ENCODE data around the gene IGLL1.
"Not testable (repeated sequence)": the region's sequence is repeated elsewhere in the genome, so short reads cannot be mapped to it uniquely, and the experiment has no call there.

IGLL1 gene

DNA sequence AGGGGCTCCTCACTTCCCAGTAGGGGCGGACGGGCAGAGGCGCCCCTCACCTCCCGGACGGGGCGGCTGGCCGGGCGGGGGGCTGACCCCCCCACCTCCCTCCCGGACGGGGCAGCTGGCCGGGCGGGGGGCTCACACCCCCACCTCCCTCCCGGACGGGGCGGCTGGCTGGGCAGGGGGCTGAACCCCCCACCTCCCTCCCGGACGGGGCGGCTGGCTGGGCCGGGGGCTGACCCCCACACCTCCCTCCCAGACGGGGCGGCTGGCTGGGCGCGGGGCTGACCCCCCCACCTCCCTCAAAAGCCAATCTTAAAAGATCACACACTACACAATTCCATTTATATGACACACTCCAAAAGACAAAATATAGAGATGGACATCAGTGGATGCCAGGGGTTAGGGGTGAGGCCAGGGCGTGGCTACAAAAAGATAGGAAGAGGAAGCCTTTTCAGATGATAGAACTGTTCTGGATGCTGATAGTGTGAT is 19.0 kb downstream of the IGLL1 start:
- not testable (repeated sequence) for DNase-seq

DNA sequence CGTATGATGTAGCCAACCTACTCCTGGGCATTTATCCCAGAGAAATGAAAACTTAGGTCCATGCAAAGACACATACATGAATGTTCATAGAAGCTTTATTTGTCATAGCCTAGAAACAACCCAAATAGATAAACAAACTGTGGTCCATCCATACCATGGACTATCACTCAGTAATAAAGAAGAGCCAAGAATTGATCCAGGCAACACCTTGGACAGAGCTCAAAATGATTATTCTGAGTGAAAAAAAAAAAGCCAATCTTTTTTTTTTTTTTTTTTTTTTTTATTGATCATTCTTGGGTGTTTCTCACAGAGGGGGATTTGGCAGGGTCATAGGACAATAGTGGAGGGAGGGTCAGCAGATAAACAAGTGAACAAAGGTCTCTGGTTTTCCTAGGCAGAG is 19.9 kb downstream of the IGLL1 start:
- DNase-seq: not testable (repeated sequence)

DNA sequence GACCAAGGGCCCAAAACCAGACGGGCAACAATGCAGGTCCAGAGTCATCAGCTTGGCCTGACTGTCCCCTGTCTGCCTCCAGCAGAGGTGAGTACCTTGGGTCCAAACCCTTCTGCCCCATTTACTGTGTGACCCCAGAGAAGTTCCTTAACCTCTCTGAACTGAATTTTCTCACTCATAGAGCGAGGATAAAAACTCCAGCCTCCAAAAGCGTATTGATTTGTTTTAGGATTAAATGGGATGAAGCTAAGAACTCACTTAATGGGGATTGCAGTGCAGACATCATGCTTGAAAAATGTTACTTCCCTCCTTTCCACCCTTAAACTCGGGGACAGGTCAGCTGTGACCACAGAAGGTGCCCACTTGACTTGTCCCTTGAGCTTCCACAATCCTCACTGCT is 22.6 kb downstream of the IGLL1 start:
- no peak for DNase-seq

DNA sequence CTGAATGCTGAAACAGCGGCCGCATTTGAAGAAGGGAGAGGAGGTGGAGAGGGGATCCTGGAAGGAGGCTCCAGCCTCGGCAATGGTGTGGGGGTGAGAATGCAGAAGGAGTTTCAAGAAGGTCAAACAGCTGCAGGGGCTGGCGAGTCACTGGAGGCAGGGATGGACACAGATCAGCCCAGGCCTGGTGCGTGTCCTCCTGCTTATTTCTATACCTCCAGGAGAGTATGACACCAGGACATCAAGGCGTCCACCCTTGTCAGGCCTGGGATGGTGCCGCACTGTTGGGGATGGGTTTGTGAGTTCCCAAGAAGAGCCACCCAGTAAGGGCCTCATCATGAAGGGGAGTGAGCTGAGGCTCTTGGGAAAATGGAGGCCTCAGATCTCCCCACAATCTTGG is 23.1 kb downstream of the IGLL1 start:
- no peak for DNase-seq

DNA sequence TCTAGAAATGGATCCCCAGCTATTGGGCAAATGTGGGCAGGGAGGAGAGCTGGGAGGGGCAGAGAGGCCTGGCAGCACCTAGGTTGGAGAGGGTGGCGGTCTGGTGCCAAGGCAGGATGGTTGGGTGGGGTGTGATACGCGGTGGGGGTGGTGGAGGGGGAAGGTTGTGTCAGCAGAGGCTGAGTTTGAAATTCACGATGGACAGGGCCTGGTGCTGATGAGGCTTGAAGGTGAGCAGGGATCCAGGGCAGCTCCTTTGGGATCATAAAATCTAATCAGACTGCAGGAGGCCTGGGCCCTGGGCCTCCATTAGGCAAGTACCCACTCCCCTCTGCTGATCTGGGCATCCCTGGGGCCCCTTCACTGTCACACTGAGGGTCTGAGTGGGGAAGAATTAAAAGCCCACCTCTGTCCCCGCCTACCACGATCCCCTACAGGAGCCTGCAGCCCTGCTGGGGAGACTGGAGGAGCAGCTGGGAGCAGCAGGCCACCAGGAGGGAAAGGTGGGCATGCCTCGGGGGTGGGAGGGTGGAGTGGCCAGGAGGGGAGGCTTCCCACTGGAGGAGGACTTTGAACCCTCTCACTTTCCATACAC is 24.0 kb downstream of the IGLL1 start:
- no peak for DNase-seq

DNA sequence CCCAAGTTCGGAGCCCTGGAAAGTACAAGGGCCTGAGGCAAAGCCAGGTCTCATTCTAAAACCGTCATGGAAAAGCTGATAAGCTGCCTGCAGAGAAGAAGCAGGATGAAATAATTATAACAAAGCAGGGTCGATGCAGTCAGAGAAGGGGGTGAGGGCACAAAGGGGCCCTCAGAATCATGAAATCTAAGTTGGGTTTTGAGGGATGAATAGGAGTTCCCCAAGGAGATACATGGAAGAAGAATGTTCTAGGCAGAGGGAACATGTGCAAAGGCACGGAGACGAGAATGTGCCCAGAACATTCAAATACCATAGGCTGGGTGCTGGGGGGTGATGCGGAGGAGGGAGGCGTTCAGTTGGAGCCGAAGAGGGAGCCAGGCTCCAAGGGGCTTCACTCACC is 25.0 kb downstream of the IGLL1 start:
- DNase-seq: no peak

DNA sequence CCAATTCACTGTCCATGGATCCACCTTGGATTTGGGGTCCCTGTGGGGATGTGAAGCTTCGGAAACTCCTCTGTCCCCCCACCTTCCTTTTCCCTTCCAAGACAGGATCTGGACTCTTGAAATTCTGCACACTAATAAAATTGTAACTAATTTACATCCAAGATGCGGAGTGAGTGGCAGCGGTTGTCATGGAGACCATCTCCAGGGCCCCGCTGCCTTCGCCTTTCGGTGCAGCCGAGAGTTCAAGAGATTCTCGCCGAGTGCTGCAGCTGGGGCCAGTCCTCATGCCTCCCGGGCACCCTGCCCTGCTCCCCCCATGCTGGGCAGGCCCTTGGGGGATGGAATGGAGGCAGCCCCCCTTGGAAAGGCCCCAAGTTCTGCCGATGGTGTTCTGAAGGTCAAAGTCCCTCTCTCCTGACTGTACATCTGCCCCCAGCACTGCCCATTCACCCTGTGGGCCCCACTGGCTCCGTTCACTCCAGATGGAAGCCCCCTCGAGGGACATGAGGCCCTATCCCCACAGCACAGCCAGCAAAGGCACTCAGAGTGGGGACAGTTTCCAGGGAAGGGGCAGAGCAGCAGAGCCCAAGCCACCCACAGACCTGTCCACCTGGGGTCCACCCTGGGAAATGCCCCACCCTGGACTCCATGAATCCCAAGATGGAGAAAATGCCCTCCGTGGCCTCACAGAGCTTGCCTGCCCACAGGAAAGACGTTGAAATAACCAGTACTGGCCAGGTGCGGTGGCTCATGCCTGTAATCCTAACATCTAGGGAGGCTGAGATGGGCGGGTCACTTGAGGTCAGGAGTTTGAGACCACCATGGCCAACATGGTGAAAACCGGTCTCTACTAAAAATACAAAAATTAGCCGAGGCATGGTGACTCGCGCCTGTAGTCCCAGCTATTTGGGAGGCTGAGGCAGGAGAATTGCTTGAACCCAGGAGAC is 25.9 kb downstream of the IGLL1 start:
- DNase-seq: no peak

DNA sequence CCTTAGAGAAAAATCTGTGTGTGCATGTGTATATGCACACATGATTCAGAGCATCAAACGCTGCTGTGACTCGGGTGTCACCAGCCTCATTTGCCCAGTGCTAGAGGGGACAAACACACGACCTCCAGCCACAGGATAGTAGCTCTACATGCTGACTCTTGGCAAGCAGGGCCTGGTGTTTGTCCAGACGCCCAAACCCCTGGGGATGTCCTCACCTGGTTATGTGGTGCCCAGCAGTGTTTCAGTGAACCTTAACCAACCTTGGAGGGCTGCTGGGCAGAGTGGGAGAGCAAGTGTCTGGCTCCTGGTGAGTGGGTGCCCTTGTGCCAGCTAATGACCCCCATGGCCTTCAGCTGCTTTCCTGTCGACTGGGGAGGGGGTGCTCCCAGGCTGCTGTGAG is 26.7 kb downstream of the IGLL1 start:
- no peak for DNase-seq

DNA sequence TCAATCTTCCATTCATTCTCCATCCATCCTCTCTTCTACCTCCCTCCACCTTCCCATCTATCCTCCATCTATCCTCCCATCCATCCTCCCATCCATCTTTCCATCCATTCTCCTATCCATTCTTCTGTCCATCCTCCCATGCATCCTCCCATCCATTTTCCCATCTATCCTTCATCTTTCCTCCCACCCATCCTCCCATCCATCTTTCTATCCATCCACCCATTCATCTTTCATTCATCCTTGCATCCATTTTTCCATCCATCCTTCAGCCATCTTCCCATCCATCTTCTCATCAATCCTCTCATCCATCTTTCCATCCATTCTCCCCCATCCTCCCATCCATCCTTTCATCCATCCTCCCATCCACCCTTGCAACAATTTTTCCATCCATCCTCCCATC is 27.5 kb downstream of the IGLL1 start:
- no peak for DNase-seq

DNA sequence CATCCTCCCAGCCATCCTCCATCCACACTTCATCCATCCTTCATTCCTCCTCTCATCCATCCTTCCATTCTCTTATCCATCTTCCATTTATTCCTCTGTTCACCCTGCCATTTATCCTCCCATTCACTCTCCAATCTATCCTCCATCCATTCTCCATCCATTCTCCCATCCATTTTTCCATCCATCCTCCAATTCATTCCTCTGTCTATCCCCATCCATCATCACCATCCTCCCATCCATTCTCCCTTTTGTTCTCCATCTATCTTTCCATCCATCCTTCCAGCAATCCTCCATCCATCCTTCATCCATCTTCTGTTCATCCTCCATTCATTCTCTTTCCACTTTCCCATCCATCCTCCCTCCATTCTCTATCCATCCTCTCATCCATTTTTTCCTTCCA is 28.7 kb downstream of the IGLL1 start:
- DNase-seq: no peak

DNA sequence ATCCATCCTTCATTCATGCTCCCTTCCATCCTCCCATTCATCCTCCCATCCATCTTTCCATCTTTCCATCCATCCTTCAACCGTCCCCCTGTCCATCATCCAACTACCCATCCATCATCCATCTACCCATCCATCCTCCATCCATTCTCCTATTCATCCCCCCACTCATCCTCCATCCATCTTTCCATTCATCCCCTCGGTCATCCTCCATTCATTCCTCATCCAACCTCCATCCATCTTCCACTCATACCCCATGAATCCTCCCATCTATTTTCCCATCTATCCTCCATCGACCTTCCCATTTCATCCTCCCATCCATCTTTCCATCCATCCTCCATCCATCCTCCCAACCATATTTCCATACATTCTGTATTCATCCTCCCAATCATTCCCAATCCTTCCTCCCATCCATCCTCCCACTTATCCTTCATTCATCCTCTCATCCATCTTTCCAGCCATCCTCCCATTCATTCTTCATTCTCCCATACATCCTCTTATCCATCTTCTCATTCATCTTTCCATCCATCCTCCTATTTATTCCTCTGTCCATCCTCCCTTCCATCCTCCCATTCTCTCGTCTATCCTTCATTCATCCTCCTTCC is 29.9 kb downstream of the IGLL1 start:
- no peak for DNase-seq

DNA sequence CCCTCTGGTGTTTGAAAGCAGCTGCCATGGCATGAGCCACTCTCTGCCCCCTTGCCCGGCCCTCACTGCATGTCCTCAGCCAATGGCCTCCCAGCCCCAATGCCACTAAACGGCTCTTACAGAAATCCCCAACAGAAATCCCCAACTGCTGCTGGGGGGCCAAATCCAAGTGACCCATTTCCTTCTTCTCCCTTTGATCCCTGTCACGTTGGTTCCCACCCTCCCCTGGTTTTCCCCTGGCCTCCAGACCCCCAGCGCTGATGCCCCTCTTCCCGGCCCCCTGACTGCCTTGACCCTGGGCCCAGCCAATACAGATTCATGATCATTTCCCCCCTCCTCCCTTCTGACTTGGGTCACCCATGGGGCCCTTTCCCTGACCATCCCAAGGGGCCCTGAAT is 30.9 kb downstream of the IGLL1 start:
- DNase-seq: no peak

DNA sequence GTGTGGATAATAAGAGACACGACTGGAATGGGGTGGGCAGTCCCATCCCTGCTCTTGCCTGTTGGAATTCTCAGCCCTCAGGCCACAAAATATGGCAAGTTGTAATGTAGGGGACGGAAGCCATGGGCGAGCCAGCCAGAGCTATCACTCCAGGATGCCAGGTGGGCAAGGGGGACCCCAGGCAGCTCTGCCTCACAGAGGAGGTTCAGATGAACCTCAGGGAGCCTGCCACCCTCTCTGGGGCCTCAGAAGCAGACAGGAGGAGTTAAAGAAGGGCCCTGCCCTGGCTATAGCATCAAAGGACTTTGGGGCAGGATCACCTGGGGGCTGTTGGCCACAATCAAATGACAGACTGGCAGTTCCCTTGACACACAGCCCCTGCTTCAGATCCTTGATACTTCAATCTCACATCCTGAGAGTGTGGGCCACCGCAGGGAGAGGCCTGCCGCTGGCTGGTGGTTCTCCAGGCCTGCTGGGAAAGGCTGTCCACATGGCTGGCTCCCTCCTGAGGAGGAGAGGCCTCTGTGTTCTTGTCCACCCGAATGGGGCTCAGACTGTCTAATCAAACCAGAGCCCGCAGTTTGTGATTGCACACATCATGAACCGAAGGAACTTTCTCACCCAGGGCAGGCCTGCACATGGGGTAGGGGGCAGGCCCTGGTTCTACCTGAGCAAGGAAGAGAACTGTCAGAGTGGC is 31.4 kb downstream of the IGLL1 start:
- no peak for DNase-seq

DNA sequence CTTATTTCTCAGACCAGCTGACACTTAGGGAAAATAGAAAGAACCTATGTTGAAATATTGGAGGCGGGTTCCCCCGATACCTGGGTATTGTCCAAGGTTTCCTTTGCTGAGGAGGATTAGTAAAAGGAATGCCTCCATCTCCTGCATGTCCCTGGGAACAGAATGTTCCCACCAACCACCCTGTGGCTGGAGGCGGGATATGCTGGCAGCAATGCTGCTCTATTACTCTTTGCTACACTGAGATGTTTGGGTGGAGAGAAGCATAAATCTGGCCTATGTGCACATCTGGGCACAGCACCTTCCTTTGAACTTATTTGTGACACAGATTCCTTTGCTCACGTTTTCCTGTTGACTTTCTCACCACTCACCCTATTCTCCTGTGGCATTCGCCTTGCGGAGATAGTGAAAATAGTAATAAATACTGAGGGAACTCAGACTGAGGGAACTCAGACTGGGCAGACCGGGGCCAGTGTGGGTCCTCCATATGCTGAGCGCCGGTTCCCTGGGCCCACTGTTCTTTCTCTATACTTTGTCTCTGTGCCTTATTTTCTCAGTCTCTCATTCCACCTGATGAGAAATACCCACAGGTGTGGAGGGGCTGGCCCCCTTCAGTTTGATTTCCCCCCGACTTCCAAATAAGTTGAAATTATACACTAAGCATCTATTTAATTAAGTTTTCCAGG is 32.1 kb downstream of the IGLL1 start:
- DNase-seq: no peak

DNA sequence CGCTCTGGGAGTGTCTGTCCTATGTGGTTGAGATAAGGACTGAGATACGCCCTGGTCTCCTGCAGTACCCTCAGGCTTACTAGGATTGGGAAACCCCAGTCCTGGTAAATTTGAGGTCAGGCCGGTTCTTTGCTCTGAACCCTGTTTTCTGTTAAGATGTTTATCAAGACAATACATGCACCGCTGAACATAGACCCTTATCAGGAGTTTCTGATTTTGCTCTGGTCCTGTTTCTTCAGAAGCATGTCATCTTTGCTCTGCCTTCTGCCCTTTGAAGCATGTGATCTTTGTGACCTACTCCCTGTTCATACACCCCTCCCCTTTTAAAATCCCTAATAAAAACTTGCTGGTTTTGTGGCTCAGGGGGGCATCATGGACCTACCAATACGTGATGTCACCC is 32.7 kb downstream of the IGLL1 start:
- DNase-seq: not testable (repeated sequence)

DNA sequence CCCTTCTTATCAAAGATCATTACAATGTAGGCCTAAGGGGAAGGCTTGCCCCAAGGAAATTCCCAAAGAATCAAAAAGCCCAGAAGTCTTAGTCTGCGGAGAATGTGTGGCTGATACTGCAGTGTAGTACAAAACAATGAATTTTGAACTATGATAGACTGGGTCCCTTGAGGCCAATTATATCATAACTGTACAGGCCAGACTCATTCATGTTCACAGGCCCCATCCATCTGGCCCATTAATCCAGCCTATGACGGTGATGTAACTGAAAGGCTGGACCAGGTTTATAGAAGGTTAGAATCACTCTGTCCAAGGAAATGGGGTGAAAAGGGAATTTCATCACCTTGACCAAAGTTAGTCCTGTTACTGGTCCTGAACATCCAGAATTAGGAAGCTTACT is 35.2 kb downstream of the IGLL1 start:
- no peak for DNase-seq

DNA sequence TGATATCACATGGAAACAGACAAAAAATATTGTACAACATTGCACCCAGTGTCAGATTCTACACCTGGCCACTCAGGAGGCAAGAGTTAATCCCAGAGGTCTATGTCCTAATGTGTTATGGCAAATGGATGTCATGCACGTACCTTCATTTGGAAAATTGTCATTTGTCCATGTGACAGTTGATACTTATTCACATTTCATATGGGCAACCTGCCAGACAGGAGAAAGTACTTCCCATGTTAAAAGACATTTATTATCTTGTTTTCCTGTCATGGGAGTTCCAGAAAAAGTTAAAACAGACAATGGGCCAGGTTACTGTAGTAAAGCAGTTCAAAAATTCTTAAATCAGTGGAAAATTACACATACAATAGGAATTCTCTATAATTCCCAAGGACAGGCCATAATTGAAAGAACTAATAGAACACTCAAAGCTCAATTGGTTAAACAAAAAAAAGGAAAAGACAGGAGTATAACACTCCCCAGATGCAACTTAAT is 36.5 kb downstream of the IGLL1 start:
- DNase-seq: not testable (repeated sequence)

DNA sequence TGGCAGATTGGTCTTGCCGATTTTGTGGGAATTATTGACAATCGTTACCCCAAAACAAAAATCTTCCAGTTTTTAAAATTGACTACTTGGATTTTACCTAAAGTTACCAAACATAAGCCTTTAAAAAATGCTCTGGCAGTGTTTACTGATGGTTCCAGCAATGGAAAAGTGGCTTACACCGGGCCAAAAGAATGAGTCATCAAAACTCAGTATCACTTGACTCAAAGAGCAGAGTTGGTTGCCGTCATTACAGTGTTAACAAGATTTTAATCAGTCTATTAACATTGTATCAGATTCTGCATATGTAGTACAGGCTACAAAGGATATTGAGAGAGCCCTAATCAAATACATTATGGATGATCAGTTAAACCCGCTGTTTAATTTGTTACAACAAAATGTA is 37.2 kb downstream of the IGLL1 start:
- DNase-seq: no peak

DNA sequence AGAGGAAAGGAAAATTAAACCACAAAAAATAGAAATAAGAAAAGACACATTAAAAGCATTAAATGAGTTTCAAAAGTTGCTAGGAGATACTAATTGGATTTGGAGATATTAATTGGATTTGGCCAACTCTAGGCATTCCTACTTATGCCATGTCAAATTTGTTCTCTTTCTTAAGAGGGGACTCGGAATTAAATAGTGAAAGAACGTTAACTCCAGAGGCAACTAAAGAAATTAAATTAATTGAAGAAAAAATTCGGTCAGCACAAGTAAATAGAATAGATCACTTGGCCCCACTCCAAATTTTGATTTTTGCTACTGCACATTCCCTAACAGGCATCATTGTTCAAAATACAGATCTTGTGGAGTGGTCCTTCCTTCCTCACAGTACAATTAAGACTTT is 37.7 kb downstream of the IGLL1 start:
- not testable (repeated sequence) for DNase-seq

DNA sequence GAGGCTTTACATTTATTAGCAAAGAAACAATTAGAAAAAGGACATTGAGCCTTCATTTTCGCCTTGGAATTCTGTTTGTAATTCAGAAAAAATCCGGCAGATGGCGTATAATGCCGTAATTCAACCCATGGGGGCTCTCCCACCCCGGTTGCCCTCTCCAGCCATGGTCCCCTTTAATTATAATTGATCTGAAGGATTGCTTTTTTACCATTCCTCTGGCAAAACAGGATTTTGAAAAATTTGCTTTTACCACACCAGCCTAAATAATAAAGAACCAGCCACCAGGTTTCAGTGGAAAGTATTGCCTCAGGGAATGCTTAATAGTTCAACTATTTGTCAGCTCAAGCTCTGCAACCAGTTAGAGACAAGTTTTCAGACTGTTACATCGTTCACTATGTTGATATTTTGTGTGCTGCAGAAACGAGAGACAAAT is 38.2 kb downstream of the IGLL1 start:
- not testable (repeated sequence) for DNase-seq

DNA sequence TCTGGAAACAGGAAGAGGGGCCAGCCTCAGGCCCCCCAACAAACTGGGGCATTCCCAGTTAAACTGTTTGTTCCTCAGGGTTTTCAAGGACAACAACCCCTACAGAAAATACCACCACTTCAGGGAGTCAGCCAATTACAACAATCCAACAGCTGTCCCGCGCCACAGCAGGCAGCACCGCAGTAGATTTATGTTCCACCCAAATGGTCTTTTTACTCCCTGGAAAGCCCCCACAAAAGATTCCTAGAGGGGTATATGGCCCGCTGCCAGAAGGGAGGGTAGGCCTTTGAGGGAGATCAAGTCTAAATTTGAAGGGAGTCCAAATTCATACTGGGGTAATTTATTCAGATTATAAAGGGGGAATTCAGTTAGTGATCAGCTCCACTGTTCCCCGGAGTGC is 39.3 kb downstream of the IGLL1 start:
- not testable (repeated sequence) for DNase-seq

DNA sequence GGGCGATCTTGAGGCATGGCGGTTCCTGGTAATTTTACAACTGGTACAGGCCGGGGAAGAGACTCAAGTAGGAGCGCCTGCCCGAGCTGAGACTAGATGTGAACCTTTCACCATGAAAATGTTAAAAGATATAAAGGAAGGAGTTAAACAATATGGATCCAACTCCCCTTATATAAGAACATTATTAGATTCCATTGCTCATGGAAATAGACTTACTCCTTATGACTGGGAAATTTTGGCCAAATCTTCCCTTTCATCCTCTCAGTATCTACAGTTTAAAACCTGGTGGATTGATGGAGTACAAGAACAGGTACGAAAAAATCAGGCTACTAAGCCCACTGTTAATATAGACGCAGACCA is 40.3 kb downstream of the IGLL1 start:
- not testable (repeated sequence) for DNase-seq
